ENCODE results near the gene RHCE. TPM values are rescaled to one million over a fixed set of nuclear protein-coding genes. Genes with fewer than 3 reads are reported as not detected.
"Not testable (repeated sequence)": the region's sequence is repeated elsewhere in the genome, so short reads cannot be mapped to it uniquely, and the experiment has no call there.

Gene RHCE
- total RNA-seq, 1 donor from 2014 or later: 0.14 TPM

DNA sequence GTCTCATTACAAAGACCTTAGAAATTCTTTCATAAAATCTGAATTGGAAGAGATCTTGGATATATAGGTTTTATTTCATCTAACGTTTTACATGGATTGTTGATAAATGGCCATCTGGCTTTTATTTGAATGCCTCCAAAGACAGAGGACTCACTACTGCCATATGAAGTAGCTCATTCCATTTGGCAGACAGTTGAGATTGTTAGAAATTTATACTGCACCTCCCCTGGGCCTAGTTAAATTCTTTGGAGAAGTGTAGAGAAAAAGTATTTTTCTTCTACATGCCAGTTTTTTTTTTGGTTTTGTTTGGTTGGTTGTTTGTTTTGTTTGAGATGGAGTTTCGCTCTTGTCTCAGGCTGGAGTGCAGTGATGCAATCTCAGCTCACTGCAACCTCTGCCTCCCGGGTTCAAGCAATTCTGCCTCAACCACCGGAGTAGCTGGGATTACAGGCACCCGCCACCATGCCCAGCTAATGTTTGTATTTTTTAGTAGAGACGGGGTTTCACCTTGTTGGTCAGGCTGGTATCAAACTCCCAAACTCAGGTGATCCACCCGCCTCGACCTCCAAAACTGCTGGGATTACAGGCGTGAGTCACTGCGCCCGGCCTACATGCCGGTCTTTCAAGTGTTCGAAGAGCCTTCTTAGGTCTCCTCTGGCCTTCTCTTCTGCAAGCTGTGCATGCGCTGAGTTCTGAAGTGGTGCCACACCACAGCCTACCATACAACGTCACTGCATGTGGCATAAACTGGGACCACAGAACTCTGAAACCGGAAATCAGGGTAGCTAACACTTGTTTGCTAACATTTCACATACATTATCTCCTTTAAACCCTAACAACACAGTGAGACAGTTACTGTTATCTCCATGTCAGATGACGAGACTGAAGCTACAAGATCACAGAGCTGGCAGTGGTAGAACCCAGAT lies 57.7 kb downstream of the RHCE start:
- Mint-ChIP-seq H3K36me3 (ENCODE audit: low read depth) (peaks cover 33% of the 10 kb centered on the region), H3K4me1 (peaks cover 10% of the 10 kb centered on the region)
- intact Hi-C loops (cut with micrococcal nuclease); H3K27ac Mint-ChIP-seq; H3K9me3 Mint-ChIP-seq; H3K4me3 Mint-ChIP-seq; H3K27me3 Mint-ChIP-seq; DNase-seq: not testable (repeated sequence)

DNA sequence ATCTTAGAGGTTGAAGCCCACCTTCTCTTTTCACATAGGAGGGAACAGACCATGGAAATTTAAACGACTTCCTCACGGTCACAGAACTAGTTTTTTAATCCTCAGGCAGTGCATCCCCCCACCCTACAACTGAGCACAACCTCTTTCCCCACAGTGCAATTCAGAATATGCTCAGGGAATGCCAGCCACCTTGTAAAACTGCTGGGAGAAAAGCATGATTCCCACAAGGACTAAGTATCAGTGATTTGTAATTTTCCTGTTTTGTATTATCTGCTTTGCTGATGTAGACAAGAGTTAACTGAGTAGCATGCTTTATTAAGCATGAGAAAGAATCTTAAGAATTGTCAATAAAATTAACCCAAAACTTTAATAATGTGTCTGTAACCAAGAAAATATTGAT lies 58.7 kb downstream of the RHCE start:
- H3K9me3 Mint-ChIP-seq: no peaks in the 10 kb centered on the region
- H3K36me3 Mint-ChIP-seq (ENCODE audit: low read depth): peaks cover 41% of the 10 kb centered on the region
- H3K27me3 Mint-ChIP-seq: no peaks in the 10 kb centered on the region
- no peak overlapping the region for H3K27ac Mint-ChIP-seq
- intact Hi-C loops (cut with micrococcal nuclease): no loop called here
- DNase-seq: no peak
- H3K4me1 Mint-ChIP-seq: peaks cover 16% of the 10 kb centered on the region
- no peak overlapping the region for H3K4me3 Mint-ChIP-seq

DNA sequence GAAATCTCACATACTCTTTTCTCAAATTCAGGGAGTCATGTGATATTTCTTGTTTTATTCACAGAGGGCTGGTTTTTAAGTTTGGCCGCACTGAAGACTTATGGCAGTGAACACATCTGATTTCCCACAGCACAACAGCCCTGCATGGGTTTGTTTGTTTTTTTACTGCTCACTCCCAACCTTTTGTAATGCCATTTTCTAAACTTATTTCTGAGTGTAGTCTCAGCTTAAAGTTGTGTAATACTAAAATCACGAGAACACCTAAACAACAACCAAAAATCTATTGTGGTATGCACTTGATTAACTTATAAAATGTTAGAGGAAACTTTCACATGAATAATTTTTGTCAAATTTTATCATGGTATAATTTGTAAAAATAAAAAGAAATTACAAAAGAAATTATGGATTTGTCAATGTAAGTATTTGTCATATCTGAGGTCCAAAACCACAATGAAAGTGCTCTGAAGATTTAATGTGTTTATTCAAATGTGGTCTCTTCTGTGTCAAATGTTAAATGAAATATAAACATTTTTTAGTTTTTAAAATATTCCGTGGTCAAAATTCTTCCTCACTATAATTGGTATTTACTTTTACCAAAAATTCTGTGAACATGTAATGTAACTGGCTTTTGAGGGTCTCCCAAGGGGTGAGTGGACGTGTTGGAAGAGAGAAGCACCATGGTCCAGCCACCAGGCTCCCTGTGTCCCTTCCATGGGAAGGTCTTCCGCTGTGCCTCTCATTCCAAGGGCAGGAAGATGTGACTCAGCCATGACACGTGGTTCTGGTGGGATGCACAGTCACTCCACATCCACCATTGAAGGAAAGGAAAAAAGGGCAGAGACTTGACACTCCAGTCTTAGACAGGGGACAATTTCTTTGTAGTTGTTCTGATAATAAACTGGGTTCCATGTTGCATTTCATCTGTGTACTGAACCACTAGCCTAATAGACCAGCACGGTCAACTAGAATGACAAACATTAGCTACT lies 59.7 kb downstream of the RHCE start:
- Mint-ChIP-seq H3K27ac (no peak overlapping the region), H3K4me3 (no peak overlapping the region), H3K36me3 (ENCODE audit: low read depth) (peaks cover 46% of the 10 kb centered on the region)

DNA sequence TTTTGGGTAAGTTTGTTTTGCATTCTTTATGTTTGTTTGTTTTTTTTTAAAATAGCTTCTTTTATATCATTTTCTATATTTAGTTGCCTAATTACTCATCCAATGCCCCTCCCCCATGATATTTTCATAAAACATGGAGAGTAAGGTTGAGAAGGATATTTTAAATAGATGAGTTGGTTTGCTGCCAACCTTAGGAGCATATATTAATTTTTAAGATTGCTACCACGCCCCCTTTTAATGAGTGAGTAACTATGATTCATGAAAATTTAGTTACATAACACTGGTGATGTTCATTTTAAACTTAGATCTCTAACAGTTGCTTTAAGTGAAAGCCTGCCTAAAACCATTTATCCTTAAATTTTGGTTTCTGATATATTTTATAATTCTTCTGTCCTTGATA lies 63.8 kb downstream of the RHCE start:
- H3K27me3 Mint-ChIP-seq: no peaks in the 10 kb centered on the region
- H3K4me3 Mint-ChIP-seq: peak overlapping the region; percentile 51
- peaks cover 28% of the 10 kb centered on the region for H3K4me1 Mint-ChIP-seq
- H3K36me3 Mint-ChIP-seq (ENCODE audit: low read depth): peaks cover 62% of the 10 kb centered on the region
- peak overlapping the region; percentile 67 for H3K27ac Mint-ChIP-seq
- DNase-seq: no peak
- H3K9me3 Mint-ChIP-seq: no peaks in the 10 kb centered on the region
- intact Hi-C loops (cut with micrococcal nuclease): no loop called here

More for the DNA sequence above, 59.7 kb downstream of the RHCE start:
- intact Hi-C loops (cut with micrococcal nuclease): no loop called here
- no peaks in the 10 kb centered on the region for H3K27me3 Mint-ChIP-seq
- no peaks in the 10 kb centered on the region for H3K9me3 Mint-ChIP-seq
- H3K4me1 Mint-ChIP-seq: peaks cover 22% of the 10 kb centered on the region
- no peak for DNase-seq

DNA sequence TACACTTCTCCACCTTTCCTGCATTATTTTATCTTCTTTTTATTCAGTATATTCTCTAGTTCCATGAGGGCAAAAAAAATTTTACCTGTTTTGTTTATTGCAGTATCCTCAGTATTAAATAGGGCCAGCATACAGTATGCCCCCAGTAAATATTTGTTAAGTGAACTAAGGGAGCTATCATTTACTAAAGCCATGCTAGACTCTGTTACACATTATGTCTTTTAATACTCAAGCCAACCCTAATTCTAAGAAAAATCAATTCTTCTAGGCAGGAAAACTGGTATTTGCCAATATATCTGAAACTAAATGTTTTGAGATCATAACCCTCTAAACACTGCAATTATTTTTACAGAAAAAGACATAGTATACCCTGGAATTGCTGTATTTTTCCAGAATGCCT lies 64.2 kb downstream of the RHCE start:
- Mint-ChIP-seq H3K4me3 (peak overlapping the region; percentile 54), H3K9me3 (no peaks in the 10 kb centered on the region), H3K4me1 (peaks cover 27% of the 10 kb centered on the region), H3K36me3 (ENCODE audit: low read depth) (peaks cover 59% of the 10 kb centered on the region), H3K27ac (peak overlapping the region; percentile 76), H3K27me3 (no peaks in the 10 kb centered on the region)
- DNase-seq: no peak
- intact Hi-C loops (cut with micrococcal nuclease): no loop called here

DNA sequence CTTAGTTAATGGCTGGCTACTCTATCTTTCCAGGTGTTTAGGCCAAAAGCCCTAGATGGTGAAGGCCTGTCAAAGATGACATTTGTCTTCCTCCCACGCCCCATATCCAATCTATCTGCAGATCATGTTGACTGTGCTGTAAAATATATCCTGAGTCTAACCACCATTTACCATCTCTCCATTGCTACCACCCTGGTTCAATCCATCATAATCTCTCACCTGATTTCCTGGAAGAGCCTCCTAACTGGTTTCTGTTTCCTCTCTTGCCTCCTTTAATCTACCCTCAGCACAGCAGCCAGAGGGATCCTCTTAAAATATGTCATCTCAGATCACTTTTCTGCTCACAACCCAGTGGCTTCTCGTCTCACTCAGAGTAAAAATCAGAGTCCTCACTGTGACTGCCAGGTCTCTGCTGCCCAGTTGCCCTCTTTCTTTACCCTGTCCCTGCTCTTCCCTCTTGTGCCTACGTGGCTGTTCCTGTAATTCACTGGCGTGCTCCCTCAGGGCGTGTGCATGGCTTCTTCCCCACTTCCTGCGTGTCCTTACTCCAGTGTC lies 64.7 kb downstream of the RHCE start:
- H3K27ac Mint-ChIP-seq: peak overlapping the region; percentile 76
- intact Hi-C loops (cut with micrococcal nuclease): no loop called here
- peak overlapping the region; percentile 54 for H3K4me3 Mint-ChIP-seq
- H3K36me3 Mint-ChIP-seq (ENCODE audit: low read depth): peaks cover 54% of the 10 kb centered on the region
- no peaks in the 10 kb centered on the region for H3K27me3 Mint-ChIP-seq
- peaks cover 25% of the 10 kb centered on the region for H3K4me1 Mint-ChIP-seq
- H3K9me3 Mint-ChIP-seq: no peaks in the 10 kb centered on the region
- peak; percentile 76 for DNase-seq

DNA sequence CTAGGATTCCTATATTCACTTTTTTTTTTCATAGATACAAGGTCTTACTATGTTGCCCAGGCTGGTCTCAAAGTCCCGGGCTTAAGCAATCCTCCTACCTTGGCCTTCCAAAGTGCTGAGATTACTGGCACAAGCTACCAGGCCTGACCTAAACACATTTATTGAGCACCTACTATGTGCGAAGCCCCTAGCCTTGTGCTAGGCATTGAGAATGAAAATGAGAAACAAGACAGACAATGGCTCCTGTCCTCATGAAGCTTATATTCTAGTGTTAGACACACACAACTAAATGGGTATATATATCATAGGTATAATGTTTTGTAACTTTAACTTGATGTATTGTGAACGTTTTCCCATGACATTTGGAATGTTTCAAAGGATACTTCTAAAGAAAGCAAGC lies 71.0 kb downstream of the RHCE start:
- H3K36me3 Mint-ChIP-seq (ENCODE audit: low read depth): peaks cover 45% of the 10 kb centered on the region
- H3K27me3 Mint-ChIP-seq: no peaks in the 10 kb centered on the region

DNA sequence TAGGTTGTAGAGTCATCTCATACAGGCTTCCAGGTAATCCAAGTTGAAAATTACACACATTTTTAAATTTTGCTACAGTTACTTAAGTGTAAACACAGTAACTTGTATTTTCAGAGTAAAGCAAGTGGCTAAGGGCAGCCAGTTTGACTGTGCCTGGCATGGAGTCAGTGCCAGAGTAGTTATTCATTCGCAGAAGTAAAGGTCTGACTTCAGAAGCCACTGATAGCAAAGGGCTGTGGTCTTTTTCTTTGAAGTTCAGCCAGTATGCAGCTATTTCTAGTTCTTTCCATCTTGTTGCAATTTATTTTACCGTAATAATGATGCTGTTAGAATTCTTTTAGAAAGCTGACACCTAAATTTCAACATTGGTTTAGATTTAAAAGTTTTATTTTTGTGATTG lies 73.1 kb downstream of the RHCE start:
- Mint-ChIP-seq H3K4me3 (no peak overlapping the region), H3K4me1 (peaks cover 13% of the 10 kb centered on the region), H3K27ac (peak overlapping the region; percentile 15), H3K36me3 (ENCODE audit: low read depth) (peaks cover 50% of the 10 kb centered on the region), H3K27me3 (no peaks in the 10 kb centered on the region), H3K9me3 (no peaks in the 10 kb centered on the region)
- intact Hi-C loops (cut with micrococcal nuclease): no loop called here
- DNase-seq: no peak

More for the DNA sequence above, 71.0 kb downstream of the RHCE start:
- no peaks in the 10 kb centered on the region for H3K9me3 Mint-ChIP-seq
- intact Hi-C loops (cut with micrococcal nuclease): no loop called here
- DNase-seq: no peak
- no peak overlapping the region for H3K27ac Mint-ChIP-seq
- no peak overlapping the region for H3K4me3 Mint-ChIP-seq
- peaks cover 9% of the 10 kb centered on the region for H3K4me1 Mint-ChIP-seq

DNA sequence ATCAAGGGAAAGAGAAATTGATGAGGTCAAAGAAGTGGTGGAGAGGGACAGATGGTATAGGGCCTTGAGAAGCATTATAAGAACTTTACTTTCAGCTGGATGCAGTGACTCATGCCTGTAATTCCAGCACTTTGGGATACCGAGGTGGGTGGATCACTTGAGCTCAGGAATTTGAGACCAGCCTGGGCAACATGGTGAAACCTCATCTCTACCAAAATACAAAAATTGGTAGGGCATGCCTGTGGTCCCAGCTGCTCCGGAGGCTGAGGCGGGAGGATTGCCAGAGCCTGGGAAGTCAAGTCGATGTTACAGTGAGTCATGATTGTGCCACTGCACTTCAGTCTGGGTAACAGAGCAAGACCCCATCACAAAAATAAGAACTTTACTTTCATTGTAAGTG lies 76.8 kb downstream of the RHCE start:
- H3K27ac Mint-ChIP-seq: no peak overlapping the region
- peaks cover 29% of the 10 kb centered on the region for H3K4me1 Mint-ChIP-seq
- DNase-seq: no peak
- peaks cover 44% of the 10 kb centered on the region for H3K36me3 Mint-ChIP-seq (ENCODE audit: low read depth)
- no peak overlapping the region for H3K4me3 Mint-ChIP-seq
- intact Hi-C loops (cut with micrococcal nuclease): no loop called here
- no peaks in the 10 kb centered on the region for H3K27me3 Mint-ChIP-seq
- no peaks in the 10 kb centered on the region for H3K9me3 Mint-ChIP-seq

DNA sequence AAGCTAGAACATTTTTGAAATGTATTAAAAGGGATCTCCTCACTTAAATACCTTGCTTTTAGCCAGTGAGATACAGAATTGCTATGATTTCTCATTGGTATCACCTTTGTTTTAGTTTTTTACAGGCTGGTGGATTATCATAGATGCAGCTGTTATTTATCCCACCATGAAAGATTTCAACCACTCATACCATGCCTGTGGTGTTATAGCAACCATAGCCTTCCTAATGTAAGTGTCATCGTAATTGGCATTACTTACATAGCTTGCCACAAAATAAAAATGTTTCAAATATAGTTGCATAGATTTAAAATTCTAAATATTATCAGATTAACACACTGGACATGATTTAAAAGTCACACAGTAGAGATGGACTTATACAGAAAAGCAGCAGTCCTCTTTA lies 77.8 kb downstream of the RHCE start:
- DNase-seq: no peak
- peaks cover 36% of the 10 kb centered on the region for H3K36me3 Mint-ChIP-seq (ENCODE audit: low read depth)
- no peak overlapping the region for H3K27ac Mint-ChIP-seq
- H3K9me3 Mint-ChIP-seq: no peaks in the 10 kb centered on the region
- intact Hi-C loops (cut with micrococcal nuclease): no loop called here
- peaks cover 26% of the 10 kb centered on the region for H3K4me1 Mint-ChIP-seq
- no peak overlapping the region for H3K4me3 Mint-ChIP-seq
- H3K27me3 Mint-ChIP-seq: no peaks in the 10 kb centered on the region

DNA sequence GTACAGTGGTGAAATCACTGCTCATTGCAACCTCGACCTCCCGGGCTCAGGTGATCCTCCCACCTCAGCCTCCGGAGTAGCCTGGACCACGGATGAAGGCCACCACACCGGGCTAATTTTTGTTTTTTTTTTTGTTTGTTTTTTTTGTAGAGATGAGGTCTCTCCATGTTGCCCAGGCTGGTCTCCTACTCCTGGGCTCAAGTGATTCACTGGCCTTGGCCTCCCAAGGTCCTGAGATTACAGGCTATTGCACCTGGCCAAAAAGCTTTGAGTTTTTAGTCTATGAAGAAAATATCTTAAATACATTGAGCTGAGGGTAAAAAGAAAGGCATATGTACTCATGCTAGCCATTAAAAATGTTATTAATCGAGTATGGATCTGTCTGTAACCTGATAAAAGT lies 78.9 kb downstream of the RHCE start:
- Mint-ChIP-seq H3K4me3 (no peak overlapping the region), H3K27ac (no peak overlapping the region)

DNA sequence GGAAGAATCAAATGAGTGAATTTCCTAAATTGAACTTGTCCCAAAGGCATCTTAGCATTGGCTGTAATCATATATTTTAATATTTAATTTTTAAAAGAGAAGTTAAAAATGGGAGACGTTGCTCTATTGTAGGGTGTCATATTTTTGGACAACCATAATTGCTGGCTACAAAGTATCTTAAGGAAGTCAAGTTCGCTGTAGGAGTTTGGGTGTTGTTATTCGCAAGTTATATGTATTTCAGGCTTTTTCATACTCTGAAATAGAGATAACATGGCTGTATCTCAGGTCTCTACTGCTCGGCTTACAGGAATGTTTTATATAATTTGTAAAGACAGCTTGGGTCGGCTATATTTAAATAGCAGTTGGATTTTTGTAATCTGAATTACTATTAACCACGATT lies 81.6 kb downstream of the RHCE start:
- H3K27ac Mint-ChIP-seq: peak overlapping the region; percentile 98
- no peak for DNase-seq
- H3K4me3 Mint-ChIP-seq: peak overlapping the region; percentile 97
- H3K36me3 Mint-ChIP-seq (ENCODE audit: low read depth): peaks cover 25% of the 10 kb centered on the region
- H3K4me1 Mint-ChIP-seq: peaks cover 23% of the 10 kb centered on the region
- H3K27me3 Mint-ChIP-seq: no peaks in the 10 kb centered on the region
- intact Hi-C loops (cut with micrococcal nuclease): loop anchor here (5.0 kb wide), 1 partner anchor 92 kb away; the partner anchor contains the start of gene RSRP1
- H3K9me3 Mint-ChIP-seq: no peaks in the 10 kb centered on the region

More for the DNA sequence above, 78.9 kb downstream of the RHCE start:
- intact Hi-C loops (cut with micrococcal nuclease): no loop called here
- Mint-ChIP-seq H3K36me3 (ENCODE audit: low read depth) (peaks cover 31% of the 10 kb centered on the region), H3K9me3 (no peaks in the 10 kb centered on the region), H3K27me3 (no peaks in the 10 kb centered on the region), H3K4me1 (peaks cover 21% of the 10 kb centered on the region)
- no peak for DNase-seq

DNA sequence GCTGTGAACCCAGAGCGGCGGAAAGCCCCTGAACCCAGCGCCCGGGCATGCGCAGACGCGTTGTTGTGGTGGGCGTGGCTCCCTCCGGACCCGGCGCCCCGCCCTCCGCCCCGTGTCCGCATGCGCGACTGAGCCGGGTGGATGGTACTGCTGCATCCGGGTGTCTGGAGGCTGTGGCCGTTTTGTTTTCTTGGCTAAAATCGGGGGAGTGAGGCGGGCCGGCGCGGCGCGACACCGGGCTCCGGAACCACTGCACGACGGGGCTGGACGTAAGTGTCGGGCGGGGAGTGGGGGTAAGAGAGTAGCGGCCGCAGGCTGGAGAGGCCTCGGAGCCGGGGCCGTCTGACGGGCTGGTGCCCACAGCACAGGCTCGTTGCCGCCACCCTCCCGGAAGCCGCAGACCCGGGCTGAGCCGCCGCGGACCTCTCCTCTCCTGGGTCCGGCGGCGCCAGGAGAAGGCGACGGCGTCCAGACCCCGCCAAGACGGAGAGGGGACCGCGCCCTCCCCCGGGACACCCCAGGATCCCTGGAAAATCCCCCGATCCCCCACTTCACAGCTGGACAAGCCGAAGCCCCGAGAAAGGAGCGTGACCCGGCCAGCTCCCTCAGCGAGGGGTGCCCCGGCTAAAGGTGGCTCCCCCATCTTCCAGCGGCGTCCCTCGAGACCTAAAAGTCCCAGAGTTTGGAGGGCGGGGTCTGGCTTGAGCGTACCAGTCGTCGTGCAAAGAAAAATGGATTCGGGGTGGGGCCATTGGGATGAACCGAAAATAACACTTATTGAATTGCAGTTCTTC lies 82.2 kb downstream of the RHCE start, which contains the start of gene TMEM50A:
Gene TMEM50A (plus strand): TSS at position 147 of the 794 bp plus-strand sequence. CDS start 2,153 bp downstream, outside the sequence.
- peaks cover 25% of the 10 kb centered on the region for H3K4me1 Mint-ChIP-seq
- H3K27ac Mint-ChIP-seq: peak within 1 kb of the TSS; percentile 98
- H3K27me3 Mint-ChIP-seq: no peaks in the 10 kb centered on the region
- H3K4me3 Mint-ChIP-seq: peak within 1 kb of the TSS; percentile 97
- no peaks in the 10 kb centered on the region for H3K9me3 Mint-ChIP-seq
- peaks cover 24% of the 10 kb centered on the region for H3K36me3 Mint-ChIP-seq (ENCODE audit: low read depth)
- intact Hi-C loops (cut with micrococcal nuclease): loop anchor here (5.0 kb wide), 1 partner anchor 91 kb away; the partner anchor contains the start of gene RSRP1
- DNase-seq: peak; percentile 99

Measured in activated CD4-positive, alpha-beta T cell treated with anti-CD3 and anti-CD28 coated beads, Interleukin-2, amount 10 ng/mL, durations not matched to agents 24 days and 14 days (primary cell).